ENCODE results near the gene TRAPPC3L.

DNA sequence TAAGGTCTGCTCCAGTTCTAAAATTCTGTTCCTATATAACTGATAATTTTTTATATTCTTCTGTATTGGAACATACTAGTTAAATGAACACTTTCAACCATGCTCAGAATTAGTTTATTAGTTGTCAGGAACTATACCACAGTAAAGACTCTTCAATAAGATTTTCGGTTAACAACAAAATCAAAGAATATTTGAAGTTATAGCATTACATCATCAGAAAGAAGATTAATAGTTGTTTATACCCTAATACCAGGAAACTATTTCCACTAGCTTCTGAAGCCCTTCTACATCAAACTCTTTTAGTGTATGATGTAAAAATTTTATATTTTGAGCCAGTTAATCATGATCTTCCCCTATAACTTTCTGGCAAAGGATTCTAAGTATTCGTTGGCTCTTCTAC lies 14.6 kb upstream of the TRAPPC3L start:
- TF ChIP-seq CTCF (IDR thresholded peaks at IDR 0.05), result no peak
- TF ChIP-seq YY1 (IDR thresholded peaks at IDR 0.05; ENCODE audit: low read depth), result no peak
- no peak for TF ChIP-seq TEAD4 (IDR thresholded peaks at IDR 0.05; ENCODE audit: borderline replicate concordance, insufficient read depth)
